IPS-18a (cell line): ENCODE results near the gene CAB39.

ENCODE experiments used
- H3K27ac ChIP-seq: one replicate; pipeline ENCODE4 v1.5.1; 2013; ENCODE audit warnings: low read length
- H3K27me3 ChIP-seq: one replicate; pipeline ENCODE4 v1.6.1; 2013; ENCODE audit warnings: mild to moderate bottlenecking, low read length; ENCODE audit not compliant: control insufficient read depth, insufficient read depth
- H3K36me3 ChIP-seq: one replicate; pipeline ENCODE4 v1.6.1; 2013; ENCODE audit warnings: low read depth, low read length; ENCODE audit not compliant: control insufficient read depth
- H3K4me1 ChIP-seq: one replicate; pipeline ENCODE4 v1.6.1; 2013; ENCODE audit warnings: low read depth, low read length; ENCODE audit not compliant: control insufficient read depth
- H3K4me3 ChIP-seq: one replicate; pipeline ENCODE4 v1.5.1; 2013; ENCODE audit warnings: low read length
- H3K9ac ChIP-seq: one replicate; pipeline ENCODE4 v1.6.1; 2013; ENCODE audit warnings: mild to moderate bottlenecking, low read length, moderate library complexity
- H3K9me3 ChIP-seq: one replicate; pipeline ENCODE4 v1.6.1; 2013; ENCODE audit warnings: low read depth, low read length; ENCODE audit not compliant: control insufficient read depth

Gene CAB39

GRCh38 chr2:230793572-230794359 lies 81.1 kb downstream of the CAB39 start:
- peaks cover 5% of the 10 kb centered on the region for H3K4me1 ChIP-seq
- no peaks in the 10 kb centered on the region for H3K27me3 ChIP-seq
- no peak overlapping the region for H3K4me3 ChIP-seq
- peaks cover 19% of the 10 kb centered on the region for H3K36me3 ChIP-seq
- peaks cover 3% of the 10 kb centered on the region for H3K9me3 ChIP-seq
- H3K9ac ChIP-seq = no peak overlapping the region
- no peak overlapping the region for H3K27ac ChIP-seq

DNA sequence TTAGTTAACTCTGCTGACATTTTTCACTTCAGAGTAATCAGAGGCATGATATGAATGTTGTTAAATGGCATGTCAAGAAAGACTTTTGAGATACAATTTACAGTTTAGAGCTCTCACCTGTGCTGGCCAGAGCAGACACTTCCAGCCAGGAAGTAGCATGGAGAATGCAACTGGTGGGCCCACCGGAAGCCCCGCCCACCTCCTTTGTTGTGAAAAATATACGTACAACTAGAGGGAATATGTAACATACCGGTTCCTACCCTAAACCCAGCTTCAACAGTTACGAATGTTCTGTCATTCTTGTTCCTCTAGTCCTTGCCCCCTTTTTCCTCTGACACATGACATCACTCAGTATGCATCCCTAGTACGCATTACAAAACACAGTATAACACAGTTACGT lies 81.9 kb downstream of the CAB39 start:
- Histone ChIP-seq H3K36me3 (peaks cover 23% of the 10 kb centered on the region), H3K9ac (no peak overlapping the region), H3K4me3 (no peak overlapping the region), H3K27me3 (no peaks in the 10 kb centered on the region), H3K9me3 (no peaks in the 10 kb centered on the region), H3K27ac (no peak overlapping the region), H3K4me1 (peaks cover 5% of the 10 kb centered on the region)

DNA sequence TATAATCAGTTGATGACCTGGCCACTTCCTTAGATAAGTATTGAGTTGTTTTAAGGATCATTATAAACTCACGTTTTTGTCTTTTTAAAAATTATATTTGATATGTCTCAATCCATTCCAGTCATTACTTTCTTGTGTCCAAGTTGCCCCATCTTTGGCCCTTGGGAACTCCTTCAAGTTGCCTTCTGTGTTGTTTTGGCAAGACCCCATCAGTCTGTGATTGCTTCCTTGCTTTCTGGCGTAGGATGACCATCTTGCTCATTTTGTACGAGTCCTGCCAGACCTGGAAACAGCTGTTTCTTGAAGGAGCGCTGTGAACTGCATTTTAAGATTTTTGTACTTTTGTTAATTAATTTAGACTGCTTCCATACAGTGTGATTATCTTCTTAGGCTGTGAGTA lies 83.2 kb downstream of the CAB39 start:
- peaks cover 33% of the 10 kb centered on the region for H3K36me3 ChIP-seq
- no peak overlapping the region for H3K4me3 ChIP-seq
- no peak overlapping the region for H3K27ac ChIP-seq
- H3K9ac ChIP-seq = no peak overlapping the region
- no peaks in the 10 kb centered on the region for H3K27me3 ChIP-seq
- H3K9me3 ChIP-seq = no peaks in the 10 kb centered on the region
- peaks cover 5% of the 10 kb centered on the region for H3K4me1 ChIP-seq

- Histone ChIP-seq H3K9ac (no peak overlapping the region), H3K27me3 (no peaks in the 10 kb centered on the region), H3K36me3 (peaks cover 28% of the 10 kb centered on the region), H3K27ac (no peak overlapping the region), H3K9me3 (no peaks in the 10 kb centered on the region), H3K4me3 (no peak overlapping the region), H3K4me1 (peaks cover 5% of the 10 kb centered on the region)
Measured at GRCh38 chr2:230796280-230796862, 83.7 kb downstream of the CAB39 start.

GRCh38 chr2:230797515-230798495 lies 85.2 kb downstream of the CAB39 start:
- Histone ChIP-seq H3K36me3 (peaks cover 26% of the 10 kb centered on the region), H3K27ac (no peak overlapping the region), H3K27me3 (no peaks in the 10 kb centered on the region), H3K9me3 (no peaks in the 10 kb centered on the region), H3K4me3 (no peak overlapping the region), H3K9ac (no peak overlapping the region), H3K4me1 (peaks cover 5% of the 10 kb centered on the region)

DNA sequence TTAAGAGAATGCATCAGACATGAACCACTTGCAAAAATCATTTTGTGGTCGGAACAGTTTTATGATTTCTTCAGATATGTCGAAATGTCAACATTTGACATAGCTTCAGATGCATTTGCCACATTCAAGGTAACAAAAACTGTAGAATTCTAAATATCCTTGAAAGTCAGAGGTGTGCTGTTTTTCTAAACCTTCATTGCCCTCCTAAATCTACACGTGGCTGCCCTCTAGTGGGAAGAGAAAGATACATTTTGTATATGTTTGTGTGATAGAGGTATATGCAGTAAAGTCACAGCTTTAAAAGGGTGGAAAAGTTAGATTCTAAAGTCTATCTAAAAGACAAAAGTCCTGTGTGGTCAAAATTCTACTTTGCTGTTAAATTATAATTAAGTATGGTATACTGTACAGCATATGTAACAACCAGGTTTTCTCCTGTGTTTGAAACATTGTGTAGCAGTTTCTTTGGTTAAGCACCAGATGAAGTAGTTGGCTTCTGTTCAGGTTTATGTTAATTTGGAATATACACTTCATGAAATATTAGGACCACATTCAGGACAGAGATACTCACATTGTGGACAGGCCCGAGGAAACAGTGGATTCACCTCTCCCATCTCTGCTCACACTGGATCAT lies 86.2 kb downstream of the CAB39 start:
- Histone ChIP-seq H3K4me1 (peaks cover 5% of the 10 kb centered on the region), H3K27ac (no peak overlapping the region), H3K9ac (no peak overlapping the region), H3K4me3 (no peak overlapping the region), H3K27me3 (no peaks in the 10 kb centered on the region), H3K36me3 (peaks cover 19% of the 10 kb centered on the region), H3K9me3 (no peaks in the 10 kb centered on the region)

DNA sequence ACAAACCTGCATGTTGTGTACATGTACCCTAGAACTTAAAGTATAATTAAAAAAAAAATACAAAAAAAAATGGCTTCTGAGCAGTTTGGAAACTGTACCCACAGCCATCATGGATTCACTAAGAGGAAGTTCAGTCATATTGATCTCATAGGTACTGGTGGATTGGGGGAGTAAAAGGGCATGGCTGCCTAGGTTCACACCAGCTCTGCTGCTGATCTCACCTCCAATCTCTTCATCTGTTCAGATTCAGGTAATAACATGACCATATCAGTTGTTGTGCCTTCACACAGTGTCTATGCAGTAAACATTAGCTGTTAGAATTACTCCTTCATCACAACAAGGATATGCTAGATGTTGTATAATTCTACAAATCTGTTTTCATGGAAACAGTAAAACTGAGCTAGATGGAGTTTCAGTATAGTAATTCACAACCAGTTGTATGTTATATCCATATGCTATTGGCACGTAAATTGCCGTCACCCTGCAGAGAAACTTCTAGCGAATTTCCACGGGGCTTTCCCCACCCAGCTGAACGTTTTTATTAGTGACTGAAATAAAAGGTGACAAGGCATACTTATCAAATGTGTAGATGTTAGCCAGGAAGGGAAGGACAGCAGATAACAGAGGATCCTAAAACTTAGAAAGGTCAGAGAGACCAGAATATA lies 92.8 kb downstream of the CAB39 start:
- Histone ChIP-seq H3K27me3 (no peaks in the 10 kb centered on the region), H3K9me3 (no peaks in the 10 kb centered on the region), H3K9ac (no peak overlapping the region), H3K4me3 (no peak overlapping the region), H3K36me3 (peaks cover 5% of the 10 kb centered on the region), H3K27ac (no peak overlapping the region), H3K4me1 (no peaks in the 10 kb centered on the region)

DNA sequence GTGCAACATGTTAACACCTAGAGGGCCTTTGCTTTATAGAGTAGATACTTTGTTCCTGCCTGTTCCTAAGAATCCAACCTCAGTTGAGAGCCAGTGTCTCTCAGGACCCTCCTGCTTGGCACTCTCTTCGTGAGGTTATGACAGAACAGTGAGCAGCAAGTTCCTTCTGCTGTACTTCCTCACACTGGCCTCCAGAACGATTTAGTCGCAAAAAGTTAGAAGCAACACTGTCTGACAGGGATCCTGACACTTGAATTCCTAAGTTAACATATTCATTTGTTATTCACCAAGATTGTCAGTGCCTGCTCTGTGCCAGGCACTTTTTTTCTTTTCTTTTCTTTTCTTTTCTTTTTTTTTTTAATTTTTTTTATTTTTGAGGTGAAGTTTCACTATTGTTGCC lies 95.1 kb downstream of the CAB39 start:
- Histone ChIP-seq H3K9me3 (no peaks in the 10 kb centered on the region), H3K4me3 (no peak overlapping the region), H3K27ac (no peak overlapping the region), H3K36me3 (peaks cover 20% of the 10 kb centered on the region), H3K4me1 (no peaks in the 10 kb centered on the region), H3K9ac (no peak overlapping the region), H3K27me3 (no peaks in the 10 kb centered on the region)

DNA sequence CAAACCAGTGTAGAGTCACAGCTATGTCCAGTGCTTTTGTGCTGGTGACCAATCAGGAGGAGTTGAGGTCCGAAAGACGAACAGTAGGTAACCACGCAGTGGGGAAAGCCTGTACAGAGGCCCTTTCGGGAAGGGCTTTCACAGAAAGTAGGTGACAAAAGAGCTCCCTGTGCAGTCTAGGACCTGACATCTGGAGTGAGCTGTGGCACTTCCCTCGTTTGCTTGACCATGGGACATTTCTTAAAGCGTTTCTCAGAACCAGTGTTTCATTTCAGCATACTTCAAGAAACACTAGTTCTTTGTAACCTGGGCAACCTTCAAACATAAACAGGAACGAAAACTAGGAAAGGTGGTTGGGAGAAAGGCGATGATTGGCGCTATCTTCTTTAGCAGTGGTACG lies 96.4 kb downstream of the CAB39 start:
- Histone ChIP-seq H3K9me3 (no peaks in the 10 kb centered on the region), H3K36me3 (peaks cover 20% of the 10 kb centered on the region), H3K4me1 (no peaks in the 10 kb centered on the region), H3K27ac (no peak overlapping the region), H3K4me3 (no peak overlapping the region), H3K27me3 (no peaks in the 10 kb centered on the region), H3K9ac (no peak overlapping the region)

- no peaks in the 10 kb centered on the region for H3K27me3 ChIP-seq
- H3K36me3 ChIP-seq = peaks cover 20% of the 10 kb centered on the region
- no peak overlapping the region for H3K9ac ChIP-seq
- H3K27ac ChIP-seq = no peak overlapping the region
- H3K4me1 ChIP-seq = no peaks in the 10 kb centered on the region
- H3K4me3 ChIP-seq = no peak overlapping the region
- H3K9me3 ChIP-seq = no peaks in the 10 kb centered on the region
Measured at GRCh38 chr2:230809677-230810251, 97.1 kb downstream of the CAB39 start.
